Neural crest cell (in vitro differentiated cells): ENCODE data around the gene PRKG1. TPM values are rescaled to one million over a fixed set of nuclear protein-coding genes. Genes with fewer than 3 reads are reported as not detected.

Source experiments
- DNase-seq: peaks from one replicate; pipeline ENCODE4 v3.0.0; 2021; ENCODE audit warnings: low read depth, mixed read lengths, low spot score
- H3K27ac Mint-ChIP-seq: one replicate; pipeline ENCODE4 v1.8.0; 2021; ENCODE audit warnings: mild to moderate bottlenecking, mixed read lengths; ENCODE audit not compliant: unreplicated experiment
- H3K27me3 Mint-ChIP-seq: 2 replicates; pipeline ENCODE4 v1.8.0; 2021; ENCODE audit warnings: low read depth, mild to moderate bottlenecking, mixed read lengths
- H3K36me3 Mint-ChIP-seq: 2 replicates; pipeline ENCODE4 v1.8.0; 2021; ENCODE audit warnings: low read depth, mild to moderate bottlenecking, mixed read lengths
- H3K4me1 Mint-ChIP-seq: 2 replicates; pipeline ENCODE4 v1.8.0; 2021; ENCODE audit warnings: mixed read lengths
- H3K4me3 Mint-ChIP-seq: one replicate; pipeline ENCODE4 v1.8.0; 2021; ENCODE audit warnings: mild to moderate bottlenecking, mixed read lengths
- H3K9me3 Mint-ChIP-seq: 2 replicates; pipeline ENCODE4 v1.8.0; 2021; ENCODE audit warnings: mixed read lengths
- CTCF ChIP-seq: fragments of 200-600 bp; sonication (generic); conservative IDR thresholded peaks from 2 replicates; pipeline ENCODE4 v1.5.0; 2021; ENCODE audit warnings: antibody characterized with exemption, mild to moderate bottlenecking
- total RNA-seq: library from RNA; stranded (reverse); gene quantifications from 2 replicates; pipeline ENCODE4 v1.2.1, GENCODE V29; 2021

PRKG1 gene
- total RNA-seq, 1 donor from 2014 or later, result 4.4 TPM

- H3K27me3 Mint-ChIP-seq, result no peaks in the 10 kb centered on the region
- no peak overlapping the region for H3K27ac Mint-ChIP-seq
- H3K4me1 Mint-ChIP-seq, result peaks cover 69% of the 10 kb centered on the region
- no peak for DNase-seq
- H3K9me3 Mint-ChIP-seq, result no peaks in the 10 kb centered on the region
- no peaks in the 10 kb centered on the region for H3K36me3 Mint-ChIP-seq
- TF ChIP-seq CTCF, result no peak
- no peak overlapping the region for H3K4me3 Mint-ChIP-seq
Observed at GRCh38 chr10:51246156-51246555, 171.9 kb downstream of the PRKG1 start.

- Mint-ChIP-seq H3K9me3 (no peaks in the 10 kb centered on the region), H3K36me3 (no peaks in the 10 kb centered on the region), H3K4me1 (peaks cover 30% of the 10 kb centered on the region), H3K27ac (no peak overlapping the region), H3K4me3 (no peak overlapping the region), H3K27me3 (no peaks in the 10 kb centered on the region)
- DNase-seq, result no peak
- no peak for TF ChIP-seq CTCF
Observed at GRCh38 chr10:51250278-51250920, 176.1 kb downstream of the PRKG1 start.

- H3K36me3 Mint-ChIP-seq, result no peaks in the 10 kb centered on the region
- no peak overlapping the region for H3K27ac Mint-ChIP-seq
- no peak for TF ChIP-seq CTCF
- no peaks in the 10 kb centered on the region for H3K9me3 Mint-ChIP-seq
- no peaks in the 10 kb centered on the region for H3K27me3 Mint-ChIP-seq
- H3K4me1 Mint-ChIP-seq, result peaks cover 23% of the 10 kb centered on the region
- no peak for DNase-seq
- H3K4me3 Mint-ChIP-seq, result no peak overlapping the region
Observed at GRCh38 chr10:51251110-51251509, 176.8 kb downstream of the PRKG1 start.

- Mint-ChIP-seq H3K36me3 (no peaks in the 10 kb centered on the region), H3K4me3 (no peak overlapping the region), H3K27me3 (no peaks in the 10 kb centered on the region)
Observed at GRCh38 chr10:51255381-51255780, 181.1 kb downstream of the PRKG1 start.

GRCh38 chr10:51257511-51258248, 183.4 kb downstream of the PRKG1 start:
- peak overlapping the region; percentile 77 for H3K27ac Mint-ChIP-seq

More at GRCh38 chr10:51255381-51255780, 181.1 kb downstream of the PRKG1 start:
- TF ChIP-seq CTCF, result no peak
- Mint-ChIP-seq H3K27ac (no peak overlapping the region), H3K4me1 (peaks cover 16% of the 10 kb centered on the region), H3K9me3 (no peaks in the 10 kb centered on the region)
- DNase-seq, result no peak

More at GRCh38 chr10:51257511-51258248, 183.4 kb downstream of the PRKG1 start:
- no peak for DNase-seq
- no peak for TF ChIP-seq CTCF
- Mint-ChIP-seq H3K9me3 (no peaks in the 10 kb centered on the region), H3K4me3 (no peak overlapping the region), H3K27me3 (no peaks in the 10 kb centered on the region), H3K36me3 (no peaks in the 10 kb centered on the region), H3K4me1 (peaks cover 9% of the 10 kb centered on the region)
